ENCODE measurements around the gene TBC1D3B.
A peak's percentile ranks its signal among the peaks of the same experiment; 100 is the strongest.
"Not testable (repeated sequence)": the region's sequence is repeated elsewhere in the genome, so short reads cannot be mapped to it uniquely, and the experiment has no call there.

Gene TBC1D3B

GRCh38 chr17:36201102-36201501, 24.7 kb upstream of the TBC1D3B start:
- DNase-seq (ENCODE audit: low read depth in 2 of 2) = not testable (repeated sequence)

- peak in 1 of 2 donors; percentile 45 for DNase-seq (ENCODE audit: low read depth in 2 of 2)
Observed at GRCh38 chr17:36198831-36199465, 22.5 kb upstream of the TBC1D3B start.

DNA sequence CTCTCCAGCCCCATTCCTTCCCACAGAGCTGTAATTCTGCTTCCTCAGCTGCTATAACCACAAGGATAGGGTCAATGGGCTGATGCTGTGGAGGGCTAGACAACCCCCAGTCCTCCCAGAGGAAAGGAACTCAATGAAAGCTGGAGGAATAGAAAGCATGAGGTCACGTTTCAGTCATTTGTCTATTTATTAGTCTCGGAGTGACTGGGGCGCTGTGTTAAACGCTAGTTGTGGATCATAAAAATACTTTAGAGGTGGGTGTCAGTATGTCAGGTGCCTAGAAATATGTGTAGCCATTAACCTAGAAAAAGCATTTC, 20.9 kb upstream of the TBC1D3B start:
- DNase-seq (ENCODE audit: low read depth in 2 of 2) = no peak

DNA sequence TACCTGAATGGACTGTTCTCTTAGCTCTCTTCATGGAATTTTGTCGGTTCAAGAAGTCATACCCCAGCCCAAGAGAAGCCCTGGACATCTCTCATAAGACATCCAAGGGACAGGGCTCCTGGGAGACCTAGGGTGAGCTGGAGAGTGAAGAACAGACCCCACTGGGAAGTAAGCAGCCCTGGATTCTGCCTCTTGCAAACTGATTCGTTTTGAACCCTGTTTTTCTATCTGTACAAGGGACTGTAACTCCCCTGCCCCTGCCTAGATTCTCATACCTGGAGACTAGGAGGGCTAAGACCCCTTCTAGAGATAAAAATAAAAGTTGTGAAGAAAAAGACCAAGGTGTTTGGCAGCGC, 19.7 kb upstream of the TBC1D3B start:
- DNase-seq (ENCODE audit: low read depth in 2 of 2) = no peak

DNA sequence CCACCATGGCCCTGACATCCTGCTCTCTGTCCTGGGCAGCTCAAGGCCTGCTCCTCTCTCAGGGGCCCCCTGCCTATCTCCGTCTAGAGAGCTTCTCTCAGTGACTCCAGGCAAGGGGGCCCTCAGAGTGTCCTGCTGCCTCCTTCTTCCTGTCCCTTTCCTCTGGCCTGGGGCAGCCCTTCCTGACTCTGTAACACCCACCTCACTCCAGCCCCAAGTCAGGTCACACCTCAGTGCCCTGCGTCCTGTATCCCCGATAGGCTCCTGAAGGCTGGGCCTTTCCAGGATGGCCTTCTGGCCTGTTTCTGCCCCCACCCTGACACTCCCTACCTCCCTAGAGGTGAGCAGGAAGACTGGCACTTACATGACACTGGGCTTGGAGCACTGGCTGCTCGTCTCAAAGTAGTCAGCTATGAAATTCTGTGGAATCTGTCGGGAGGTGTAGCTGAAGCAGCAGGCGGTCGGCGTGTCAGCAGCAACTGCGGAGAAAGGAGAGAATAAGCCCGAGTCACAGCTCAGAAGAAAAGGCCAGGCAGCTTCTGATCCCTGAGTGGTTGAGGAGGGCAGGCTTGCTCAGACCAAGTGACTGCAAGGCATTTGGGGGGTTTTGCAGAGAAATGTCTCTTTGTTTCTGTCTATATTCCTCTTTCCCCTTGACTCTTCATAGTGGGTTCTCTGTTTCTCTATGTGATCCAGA, 19.1 kb upstream of the TBC1D3B start:
- DNase-seq (ENCODE audit: low read depth in 2 of 2) = no peak

- not testable (repeated sequence) for DNase-seq (ENCODE audit: low read depth in 2 of 2)
Observed at GRCh38 chr17:36194832-36195433, 18.5 kb upstream of the TBC1D3B start.

DNA sequence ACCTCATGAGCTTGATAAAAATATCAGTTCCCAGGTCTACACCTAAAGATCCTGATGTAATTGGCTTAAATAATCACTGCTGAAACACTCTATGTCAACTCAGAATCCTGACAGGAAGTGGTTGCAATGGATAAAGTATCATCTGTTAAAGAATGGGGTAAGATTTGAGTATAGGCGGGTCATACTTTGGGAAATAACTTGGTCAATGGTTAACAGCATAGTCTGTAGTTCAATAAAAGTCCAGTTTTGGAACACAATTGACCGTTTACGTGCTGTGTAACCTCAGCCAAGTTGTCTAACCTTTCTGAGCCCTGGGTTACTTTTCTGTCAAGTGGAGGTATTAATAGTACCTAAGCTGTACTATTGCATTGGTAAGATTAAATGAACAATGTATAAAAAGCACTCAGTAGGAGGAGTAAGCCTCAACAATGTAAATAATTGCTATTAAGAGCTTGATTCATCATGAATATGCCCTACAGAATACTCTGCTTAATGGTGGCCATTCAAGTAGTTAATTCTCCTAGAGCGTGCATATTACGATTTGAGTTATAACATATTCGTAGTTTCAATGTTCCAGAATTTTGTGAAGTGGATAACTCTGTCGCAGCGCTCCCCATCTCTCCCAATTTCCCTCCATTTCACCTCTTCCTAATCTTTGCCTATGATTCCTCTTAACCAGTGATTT, 17.9 kb upstream of the TBC1D3B start:
- DNase-seq (ENCODE audit: low read depth in 2 of 2) = not testable (repeated sequence)

DNA sequence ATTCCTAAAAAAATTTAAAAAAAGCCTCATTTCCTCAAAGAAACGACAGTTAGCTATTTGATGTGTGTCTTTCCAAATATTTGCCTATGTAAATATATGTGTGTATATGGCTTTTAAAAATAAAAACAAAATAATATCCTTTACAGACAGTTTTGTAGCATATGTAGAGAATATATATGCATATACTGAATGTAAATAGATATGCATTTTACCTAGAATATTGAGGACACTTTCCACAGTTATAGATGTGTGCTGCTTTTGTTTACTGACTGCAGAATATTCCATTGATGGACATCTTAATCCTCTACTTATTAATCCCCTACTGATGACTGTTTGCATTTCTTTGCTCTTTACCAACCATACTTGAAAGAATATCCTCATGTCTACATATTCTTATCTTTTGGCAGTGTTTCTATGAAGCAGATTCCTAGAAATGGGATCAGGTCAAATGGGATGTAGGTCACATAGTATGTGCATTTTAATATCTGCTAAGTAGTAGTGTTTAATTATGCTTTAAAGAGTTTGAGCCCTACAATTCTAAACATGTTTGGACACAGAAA, 16.9 kb upstream of the TBC1D3B start:
- no peak for DNase-seq (ENCODE audit: low read depth in 2 of 2)

DNA sequence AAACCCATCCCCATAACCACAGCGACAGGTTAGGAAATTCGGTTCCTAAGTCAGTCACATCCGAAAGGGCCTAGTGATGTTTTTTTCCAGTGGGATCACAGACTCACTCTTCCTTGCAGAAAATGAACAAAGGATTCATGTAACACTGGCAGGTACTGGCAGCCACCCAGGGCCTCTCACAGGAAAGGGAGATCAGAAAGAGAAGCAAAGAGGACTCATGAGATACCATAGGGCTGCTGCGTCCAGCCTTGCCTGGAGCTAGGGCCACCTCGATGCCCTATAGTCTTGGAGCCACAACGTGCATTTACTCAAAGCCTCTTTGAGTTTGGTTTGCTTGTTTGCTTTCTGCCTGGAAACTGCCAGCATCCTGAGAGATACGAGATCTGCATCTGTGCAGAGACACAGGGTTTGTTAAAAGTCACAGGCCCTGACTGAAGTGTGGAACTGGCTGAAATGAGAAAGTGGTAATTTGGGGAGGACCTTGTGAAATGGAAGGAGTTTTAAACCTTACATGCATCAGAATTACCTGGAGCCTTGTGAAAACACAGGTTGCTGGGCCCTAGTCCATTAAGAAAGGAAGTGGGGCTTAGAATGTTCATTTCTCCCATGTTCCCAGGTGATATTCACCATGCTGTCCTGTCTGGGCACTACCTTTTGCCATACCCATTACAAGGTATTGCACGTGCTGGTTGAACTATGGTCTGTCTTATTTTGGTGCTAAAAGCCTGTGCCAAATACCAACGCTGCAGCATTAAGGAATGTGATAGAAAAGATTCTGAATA, 14.3 kb upstream of the TBC1D3B start:
- not testable (repeated sequence) for DNase-seq (ENCODE audit: low read depth in 2 of 2)

- not testable (repeated sequence) for DNase-seq (ENCODE audit: low read depth in 2 of 2)
Observed at GRCh38 chr17:36189993-36190392, 13.6 kb upstream of the TBC1D3B start.

DNA sequence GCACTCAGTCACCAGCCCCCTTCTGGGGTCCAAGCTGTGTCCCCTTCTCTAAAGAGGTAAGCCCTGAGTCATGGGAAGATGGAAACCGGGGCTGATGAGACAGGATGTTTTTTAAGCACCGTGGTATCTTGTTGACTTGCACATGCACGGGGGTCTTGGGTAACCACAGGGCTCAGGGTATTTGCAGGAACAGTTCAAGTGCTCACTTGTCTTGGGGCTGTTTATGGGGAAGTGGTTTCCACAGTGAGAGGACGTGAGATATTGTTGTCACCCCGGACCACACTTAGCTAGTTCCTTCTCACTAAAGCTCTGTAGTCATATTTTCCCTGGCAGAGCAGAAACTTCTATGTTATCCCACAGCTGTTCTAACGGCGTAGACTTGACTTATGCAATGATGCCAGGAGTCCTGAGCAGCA, 12.5 kb upstream of the TBC1D3B start:
- no peak for DNase-seq (ENCODE audit: low read depth in 2 of 2)

DNA sequence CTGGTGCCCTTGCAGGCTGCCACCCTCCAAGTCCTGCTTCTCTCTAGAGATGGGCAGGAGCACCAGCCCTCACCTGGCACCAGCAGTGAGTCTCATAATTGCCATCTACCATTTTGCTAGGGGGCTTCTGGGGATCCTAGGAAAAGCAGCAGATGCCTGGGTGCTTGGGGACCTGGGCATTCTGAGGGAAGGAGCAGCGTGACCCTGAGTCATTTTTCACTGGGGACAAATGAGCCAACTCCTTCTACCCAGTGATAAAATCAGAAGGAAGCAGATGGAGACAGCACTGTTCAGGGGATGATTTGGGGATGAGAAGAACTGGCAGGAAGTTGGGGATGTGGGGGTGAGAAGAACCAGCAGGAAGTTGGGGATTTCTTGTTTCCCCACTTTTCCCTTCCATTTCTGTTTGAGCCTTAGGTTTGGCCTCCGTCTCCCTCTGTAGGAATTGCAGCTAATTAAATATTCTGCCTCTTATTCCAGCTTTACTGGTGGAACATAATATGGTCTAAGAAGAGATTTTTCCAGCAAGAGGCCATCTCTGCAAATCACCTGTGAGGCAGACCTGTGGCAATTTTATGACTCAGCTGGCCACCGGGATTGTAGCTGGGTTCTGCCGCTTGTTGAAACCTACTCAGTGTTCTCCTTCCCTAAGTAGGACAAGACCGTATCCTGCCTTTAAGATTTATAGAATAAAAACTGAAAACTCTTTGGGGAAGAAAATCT, 11.7 kb upstream of the TBC1D3B start:
- DNase-seq (ENCODE audit: low read depth in 2 of 2) = not testable (repeated sequence)

DNA sequence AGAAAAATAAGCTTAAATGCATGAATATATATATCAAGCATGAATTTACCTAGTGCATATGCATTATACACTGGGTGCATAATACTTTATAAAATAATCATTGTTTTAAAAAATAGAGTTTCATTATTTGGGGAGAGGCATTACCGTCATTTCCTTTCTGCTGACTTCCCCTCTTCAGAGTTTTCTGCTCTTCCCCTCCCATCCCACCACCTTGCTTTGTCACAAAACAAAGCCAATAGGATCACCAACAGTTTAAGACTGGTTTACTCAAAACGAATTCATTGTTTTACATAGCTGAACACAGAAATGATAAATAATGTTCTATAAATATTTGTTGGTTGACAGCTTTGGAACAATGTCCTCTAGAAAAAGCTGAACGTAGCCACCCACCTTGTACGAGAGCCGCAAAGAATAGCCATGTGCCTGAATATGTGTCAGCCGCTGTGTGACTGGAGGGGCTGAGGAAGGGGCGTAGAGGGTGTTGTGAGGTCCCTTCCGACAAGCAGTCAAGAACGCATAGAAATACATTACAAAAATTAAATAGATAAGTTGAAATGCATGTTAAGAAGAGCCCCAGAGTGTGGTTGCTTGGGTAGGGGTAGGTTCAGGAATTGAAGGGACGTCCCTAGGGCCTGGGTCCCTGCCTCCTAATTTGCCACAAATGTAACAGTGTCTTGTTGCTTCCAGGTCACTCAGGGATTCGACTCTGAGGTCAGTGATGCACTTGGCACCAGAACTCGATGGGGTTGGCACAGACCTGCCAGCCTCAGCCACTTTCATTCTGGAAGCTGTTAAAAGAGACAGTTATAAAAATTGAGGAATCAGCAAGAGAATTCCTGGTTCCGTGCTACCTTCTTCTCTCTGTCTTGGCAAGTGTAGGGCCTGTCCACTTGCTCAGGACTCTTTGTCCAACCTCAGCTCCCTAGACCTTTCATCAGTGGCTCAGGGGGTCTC, 10.7 kb upstream of the TBC1D3B start:
- DNase-seq (ENCODE audit: low read depth in 2 of 2) = not testable (repeated sequence)

- no peak for DNase-seq (ENCODE audit: low read depth in 2 of 2)
Observed at GRCh38 chr17:36185416-36185815, 9.0 kb upstream of the TBC1D3B start.

DNA sequence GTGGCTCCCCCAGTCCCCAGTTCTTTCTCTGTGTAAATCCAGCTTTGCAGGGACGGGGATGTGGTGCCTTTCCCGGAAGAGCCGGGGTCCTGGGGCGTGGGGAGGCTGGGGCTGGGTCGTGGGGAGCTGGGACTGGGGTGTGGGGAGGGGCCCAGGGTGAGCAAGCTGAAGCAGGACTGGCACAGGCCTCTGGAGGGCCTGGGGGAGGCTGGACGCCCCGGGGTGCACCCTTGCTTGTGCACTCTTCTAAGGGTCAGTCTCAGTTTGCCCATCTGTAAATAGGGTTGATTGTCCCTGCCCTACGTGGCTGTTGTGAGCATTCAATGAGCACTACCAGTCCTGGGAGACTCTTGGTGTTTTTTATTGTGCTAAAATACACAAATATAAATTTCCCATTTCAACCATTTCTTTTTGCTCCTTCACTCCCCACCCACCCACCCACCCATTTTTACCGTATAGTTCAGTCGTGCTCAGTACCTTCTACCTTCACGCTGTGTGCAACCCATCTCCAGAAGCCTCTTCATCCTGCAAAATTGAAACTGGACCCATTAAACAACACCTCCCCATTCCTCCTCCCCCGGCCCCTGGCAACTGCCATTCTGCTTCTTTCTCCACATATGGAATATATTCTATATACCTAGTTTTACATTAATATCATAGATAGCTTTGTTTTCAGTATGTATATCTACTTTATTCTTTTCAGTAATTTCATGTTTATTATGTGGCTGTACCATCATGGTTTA, 7.8 kb upstream of the TBC1D3B start:
- DNase-seq (ENCODE audit: low read depth in 2 of 2) = no peak

DNA sequence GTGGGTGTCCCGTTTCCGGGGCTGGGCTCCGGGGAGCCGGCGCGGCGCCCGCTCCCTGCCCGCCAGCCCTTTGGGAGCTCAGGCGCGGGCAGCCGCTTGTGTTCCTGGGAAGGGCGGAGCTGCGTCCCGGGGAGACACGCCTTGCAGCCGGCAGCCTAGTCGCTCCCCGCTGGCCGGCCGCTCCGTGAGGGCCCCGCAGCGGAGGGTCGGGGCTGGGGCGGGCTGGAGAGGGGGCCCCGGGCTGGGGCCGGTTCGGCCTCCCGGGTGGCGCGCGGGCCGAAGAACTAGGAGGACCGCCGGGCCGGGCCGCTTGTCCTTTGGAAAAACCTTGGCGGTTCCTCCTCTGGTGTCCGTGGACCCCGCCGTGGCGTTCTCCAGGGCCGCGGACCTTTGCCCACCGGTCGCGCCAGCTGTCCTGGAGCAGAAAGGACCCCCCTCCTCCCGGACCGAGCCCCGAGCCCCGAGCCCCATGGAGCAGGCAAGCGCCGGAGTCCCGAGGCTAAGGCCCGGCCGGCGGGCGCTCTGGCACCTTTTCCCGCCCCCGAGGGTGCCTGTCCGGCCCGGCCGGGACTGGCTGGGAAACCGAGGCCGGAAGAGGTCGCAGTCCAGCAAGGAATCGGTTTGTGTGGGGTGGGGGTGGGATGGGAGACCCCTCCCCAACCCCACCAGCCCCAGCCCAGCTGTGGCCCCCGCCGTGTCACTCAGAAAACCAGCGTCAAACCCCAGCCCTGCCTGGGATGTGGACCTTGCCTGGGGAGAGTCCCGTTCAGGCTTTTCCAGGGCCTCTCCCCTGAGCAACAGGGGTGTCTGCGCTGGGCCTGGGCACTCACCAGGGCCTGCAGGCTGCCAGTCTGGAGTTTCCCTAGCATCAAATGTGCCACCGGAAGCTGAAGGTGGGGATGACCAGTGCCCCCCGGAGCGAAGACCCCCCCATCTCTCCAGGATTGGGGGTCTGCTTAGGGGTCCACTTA, 6.8 kb upstream of the TBC1D3B start:
- DNase-seq (ENCODE audit: low read depth in 2 of 2) = no peak

- no peak for DNase-seq (ENCODE audit: low read depth in 2 of 2)
Observed at GRCh38 chr17:36182176-36183000, 6.0 kb upstream of the TBC1D3B start.

Measured in stimulated activated CD4-positive, alpha-beta T cell treated with anti-CD3 and anti-CD28 coated beads, Interleukin-15, amount 100 ng/mL, for 48 hours (primary cell).